WTC11 (cell line): ENCODE results near the gene NDUFV3. TPM values are rescaled to one million over a fixed set of nuclear protein-coding genes. Genes with fewer than 3 reads are reported as not detected.

Experiments
- ATAC-seq: fragments of 200-7000 bp; cut with Tn5 transposase; 2 replicates; pipeline ENCODE4 v1.10.0; 2021; ENCODE audit warnings: mild to moderate bottlenecking, moderate library complexity
- CTCF ChIA-PET: fragments of 300-600 bp; sonication (Branson Sonifier 250); formaldehyde crosslinking; loops from one replicate; lab custom pipeline; 2021; ENCODE audit warnings: antibody characterized with exemption; lab: Charles Lee
- POLR2A ChIA-PET: fragments of 350-600 bp; sonication (Branson Sonifier 250); formaldehyde crosslinking; loops from one replicate; lab custom pipeline; 2021; ENCODE audit warnings: antibody characterized with exemption; lab: Charles Lee
- DNase-seq: peaks from one replicate; pipeline ENCODE4 v3.0.0; 2021; ENCODE audit warnings: low spot score
- H3K27ac Mint-ChIP-seq: 2 replicates; pipeline ENCODE4 v1.8.0; 2021; ENCODE audit warnings: mixed read lengths
- H3K27me3 Mint-ChIP-seq: 2 replicates; pipeline ENCODE4 v1.8.0; 2021; ENCODE audit warnings: low read depth, mild to moderate bottlenecking, moderate library complexity, mixed read lengths
- H3K36me3 Mint-ChIP-seq: 2 replicates; pipeline ENCODE4 v1.8.0; 2021; ENCODE audit warnings: mixed read lengths
- H3K4me1 Mint-ChIP-seq: 2 replicates; pipeline ENCODE4 v1.8.0; 2022; ENCODE audit warnings: mixed read lengths
- H3K4me3 Mint-ChIP-seq: 2 replicates; pipeline ENCODE4 v1.8.0; 2021; ENCODE audit warnings: mild to moderate bottlenecking, moderate library complexity, mixed read lengths
- H3K9me3 Mint-ChIP-seq: 2 replicates; pipeline ENCODE4 v1.8.0; 2021; ENCODE audit warnings: mixed read lengths
- CBFB ChIP-seq: sonication (generic); formaldehyde crosslinking; IDR thresholded peaks from 2 replicates; pipeline ENCODE4 v1.8.1; 2022; ENCODE audit warnings: mild to moderate bottlenecking, low read depth, missing genetic modification reagents
- CREM ChIP-seq: sonication (generic); formaldehyde crosslinking; IDR thresholded peaks from 2 replicates; pipeline ENCODE4 v1.8.1; 2022; ENCODE audit warnings: mild to moderate bottlenecking, missing genetic modification reagents, moderate library complexity
- ELF4 ChIP-seq: sonication (generic); formaldehyde crosslinking; IDR thresholded peaks from 2 replicates; pipeline ENCODE4 v1.8.1; 2022; ENCODE audit warnings: low read depth, mild to moderate bottlenecking, moderate library complexity, missing genetic modification reagents
- EMX1 ChIP-seq: fragments of 250-450 bp; sonication (Bioruptor Pico); IDR thresholded peaks from 2 replicates; pipeline ENCODE4 v1.8.0; 2021; ENCODE audit warnings: mild to moderate bottlenecking
- ETV6 ChIP-seq: sonication (generic); formaldehyde crosslinking; IDR thresholded peaks from 2 replicates; pipeline ENCODE4 v1.8.1; 2022; ENCODE audit warnings: mild to moderate bottlenecking, missing genetic modification reagents
- FOXJ3 ChIP-seq: sonication (generic); formaldehyde crosslinking; IDR thresholded peaks from 2 replicates; pipeline ENCODE4 v1.9.0; 2021; ENCODE audit warnings: missing genetic modification reagents, mild to moderate bottlenecking, borderline replicate concordance
- GRHL2 ChIP-seq: fragments of 250-450 bp; sonication (Bioruptor Pico); IDR thresholded peaks from 2 replicates; pipeline ENCODE4 v1.8.0; 2022; ENCODE audit warnings: mild to moderate bottlenecking, moderate library complexity; ENCODE audit not compliant: insufficient replicate concordance, severe bottlenecking
- NFE2L1 ChIP-seq: sonication (generic); formaldehyde crosslinking; IDR thresholded peaks from 2 replicates; pipeline ENCODE4 v1.8.1; 2023; ENCODE audit warnings: missing genetic modification reagents
- NFYB ChIP-seq: sonication (generic); formaldehyde crosslinking; conservative IDR thresholded peaks from 2 replicates; pipeline ENCODE4 v1.8.0; 2022; ENCODE audit warnings: low read depth, missing genetic modification reagents
- NR2C2 ChIP-seq: sonication (generic); formaldehyde crosslinking; IDR thresholded peaks from 2 replicates; pipeline ENCODE4 v1.8.0; 2022; ENCODE audit warnings: mild to moderate bottlenecking, missing genetic modification reagents
- NR3C1 ChIP-seq: sonication (generic); formaldehyde crosslinking; conservative IDR thresholded peaks from 2 replicates; pipeline ENCODE4 v1.8.1; 2023; ENCODE audit warnings: low read depth, mild to moderate bottlenecking, missing genetic modification reagents
- SMAD3 ChIP-seq: sonication (generic); formaldehyde crosslinking; IDR thresholded peaks from 2 replicates; pipeline ENCODE4 v1.8.0; 2022; ENCODE audit warnings: missing genetic modification reagents, mild to moderate bottlenecking, borderline replicate concordance
- ZNF317 ChIP-seq: sonication (generic); formaldehyde crosslinking; IDR thresholded peaks from 2 replicates; pipeline ENCODE4 v1.8.1; 2023; ENCODE audit warnings: low read depth, mild to moderate bottlenecking, moderate library complexity, missing genetic modification reagents, borderline replicate concordance
- ZNF396 ChIP-seq: fragments of 250-450 bp; sonication (Bioruptor Pico); IDR thresholded peaks from 2 replicates; pipeline ENCODE4 v1.8.0; 2021; ENCODE audit warnings: mild to moderate bottlenecking, moderate library complexity, borderline replicate concordance
- ZNF416 ChIP-seq: fragments of 250-450 bp; sonication (Bioruptor Pico); IDR thresholded peaks from 2 replicates; pipeline ENCODE4 v1.9.0; 2021; ENCODE audit warnings: mild to moderate bottlenecking, inconsistent platforms
- total RNA-seq: library from RNA; stranded (reverse); gene quantifications from 3 replicates; pipeline ENCODE4 v1.2.3, GENCODE V29; 2021
- TF ChIP-seq, protein P1 (sequence below): sonication (generic); formaldehyde crosslinking; IDR thresholded peaks from 2 replicates; pipeline ENCODE4 v1.8.1; 2023; ENCODE audit warnings: mild to moderate bottlenecking, moderate library complexity, missing genetic modification reagents
- TF ChIP-seq, protein P2 (sequence below): fragments of 200-600 bp; IDR thresholded peaks from 2 replicates; pipeline ENCODE4 v1.8.0; 2022; ENCODE audit warnings: antibody characterized with exemption
- TF ChIP-seq, protein P3 (sequence below): fragments of 250-450 bp; sonication (Bioruptor Pico); conservative IDR thresholded peaks from 2 replicates; pipeline ENCODE4 v1.9.0; 2021; ENCODE audit warnings: mild to moderate bottlenecking
- TF ChIP-seq, protein P4 (sequence below): sonication (generic); formaldehyde crosslinking; IDR thresholded peaks from 2 replicates; pipeline ENCODE4 v1.8.1; 2023; ENCODE audit warnings: mild to moderate bottlenecking, missing genetic modification reagents
- TF ChIP-seq, protein P5 (sequence below): sonication (generic); formaldehyde crosslinking; IDR thresholded peaks from 2 replicates; pipeline ENCODE4 v1.8.0; 2023; ENCODE audit warnings: missing genetic modification reagents, mild to moderate bottlenecking, borderline replicate concordance
- TF ChIP-seq, protein P6 (sequence below): sonication (generic); formaldehyde crosslinking; IDR thresholded peaks from 2 replicates; pipeline ENCODE4 v1.8.1; 2022; ENCODE audit warnings: mild to moderate bottlenecking, missing genetic modification reagents, moderate library complexity, borderline replicate concordance

Gene NDUFV3
- total RNA-seq, 1 experiment from 2014 or later: 28.5 TPM

DNA sequence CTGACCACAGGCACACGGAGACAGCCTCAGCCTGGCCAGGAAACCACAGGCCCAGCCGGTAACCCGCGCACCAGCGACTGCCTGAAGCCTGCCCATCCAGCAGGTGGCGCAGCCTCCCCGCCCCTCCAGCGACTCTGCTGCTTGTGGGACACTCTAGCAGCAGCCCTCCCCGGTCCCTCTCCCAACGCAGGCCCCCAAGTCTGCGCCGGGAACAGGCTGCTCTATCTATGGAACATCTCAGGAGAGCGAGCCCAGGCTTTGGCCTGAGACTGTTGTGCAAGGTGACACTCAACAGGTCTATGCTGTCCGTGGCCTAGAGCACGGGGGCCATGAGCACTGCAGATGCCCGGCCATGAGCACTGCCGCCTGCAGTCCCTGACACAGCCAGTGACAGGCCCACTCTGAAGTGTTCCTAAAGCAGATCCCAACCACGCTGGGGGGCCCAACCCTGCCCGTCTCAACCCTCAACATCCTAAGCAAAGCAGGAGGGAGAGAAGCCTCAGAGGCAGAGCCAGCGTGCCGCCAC lies 42.2 kb upstream of the NDUFV3 start:
- DNase-seq: peak; percentile 89
- Mint-ChIP-seq H3K36me3 (peaks cover 83% of the 10 kb centered on the region), H3K27me3 (no peaks in the 10 kb centered on the region)
- POLR2A ChIA-PET: no interaction called here
- peak; percentile 90 for ATAC-seq
- TF ChIP-seq NR3C1 (no peak), EMX1 (CRISPR knock-in tag) (no peak), GRHL2 (CRISPR knock-in tag) (no peak), NFE2L1 (CRISPR knock-in tag) (no peak), ELF4 (CRISPR knock-in tag) (no peak), ETV6 (CRISPR knock-in tag) (no peak), SMAD3 (CRISPR knock-in tag) (no peak)
- TF ChIP-seq, protein P1, sequence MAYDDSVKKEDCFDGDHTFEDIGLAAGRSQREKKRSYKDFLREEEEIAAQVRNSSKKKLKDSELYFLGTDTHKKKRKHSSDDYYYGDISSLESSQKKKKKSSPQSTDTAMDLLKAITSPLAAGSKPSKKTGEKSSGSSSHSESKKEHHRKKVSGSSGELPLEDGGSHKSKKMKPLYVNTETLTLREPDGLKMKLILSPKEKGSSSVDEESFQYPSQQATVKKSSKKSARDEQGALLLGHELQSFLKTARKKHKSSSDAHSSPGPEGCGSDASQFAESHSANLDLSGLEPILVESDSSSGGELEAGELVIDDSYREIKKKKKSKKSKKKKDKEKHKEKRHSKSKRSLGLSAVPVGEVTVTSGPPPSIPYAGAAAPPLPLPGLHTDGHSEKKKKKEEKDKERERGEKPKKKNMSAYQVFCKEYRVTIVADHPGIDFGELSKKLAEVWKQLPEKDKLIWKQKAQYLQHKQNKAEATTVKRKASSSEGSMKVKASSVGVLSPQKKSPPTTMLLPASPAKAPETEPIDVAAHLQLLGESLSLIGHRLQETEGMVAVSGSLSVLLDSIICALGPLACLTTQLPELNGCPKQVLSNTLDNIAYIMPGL: 0 out of 2 replicates have a peak, but pooled peaks have one; percentile 59
- TF ChIP-seq, protein P2, sequence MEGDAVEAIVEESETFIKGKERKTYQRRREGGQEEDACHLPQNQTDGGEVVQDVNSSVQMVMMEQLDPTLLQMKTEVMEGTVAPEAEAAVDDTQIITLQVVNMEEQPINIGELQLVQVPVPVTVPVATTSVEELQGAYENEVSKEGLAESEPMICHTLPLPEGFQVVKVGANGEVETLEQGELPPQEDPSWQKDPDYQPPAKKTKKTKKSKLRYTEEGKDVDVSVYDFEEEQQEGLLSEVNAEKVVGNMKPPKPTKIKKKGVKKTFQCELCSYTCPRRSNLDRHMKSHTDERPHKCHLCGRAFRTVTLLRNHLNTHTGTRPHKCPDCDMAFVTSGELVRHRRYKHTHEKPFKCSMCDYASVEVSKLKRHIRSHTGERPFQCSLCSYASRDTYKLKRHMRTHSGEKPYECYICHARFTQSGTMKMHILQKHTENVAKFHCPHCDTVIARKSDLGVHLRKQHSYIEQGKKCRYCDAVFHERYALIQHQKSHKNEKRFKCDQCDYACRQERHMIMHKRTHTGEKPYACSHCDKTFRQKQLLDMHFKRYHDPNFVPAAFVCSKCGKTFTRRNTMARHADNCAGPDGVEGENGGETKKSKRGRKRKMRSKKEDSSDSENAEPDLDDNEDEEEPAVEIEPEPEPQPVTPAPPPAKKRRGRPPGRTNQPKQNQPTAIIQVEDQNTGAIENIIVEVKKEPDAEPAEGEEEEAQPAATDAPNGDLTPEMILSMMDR: peak; percentile 74
- TF ChIP-seq, all 79 proteins: peak for 2
- Mint-ChIP-seq H3K4me1 (no peaks in the 10 kb centered on the region), H3K4me3 (no peak overlapping the region), H3K27ac (peak overlapping the region; percentile 45; the same call in 1 of the 2 replicates), H3K9me3 (no peaks in the 10 kb centered on the region)
- CTCF ChIA-PET: interaction anchor here (1.0 kb wide), 1 partner anchor 11 kb away, joined by 3 read pairs; no protein-coding TSS in a partner anchor

DNA sequence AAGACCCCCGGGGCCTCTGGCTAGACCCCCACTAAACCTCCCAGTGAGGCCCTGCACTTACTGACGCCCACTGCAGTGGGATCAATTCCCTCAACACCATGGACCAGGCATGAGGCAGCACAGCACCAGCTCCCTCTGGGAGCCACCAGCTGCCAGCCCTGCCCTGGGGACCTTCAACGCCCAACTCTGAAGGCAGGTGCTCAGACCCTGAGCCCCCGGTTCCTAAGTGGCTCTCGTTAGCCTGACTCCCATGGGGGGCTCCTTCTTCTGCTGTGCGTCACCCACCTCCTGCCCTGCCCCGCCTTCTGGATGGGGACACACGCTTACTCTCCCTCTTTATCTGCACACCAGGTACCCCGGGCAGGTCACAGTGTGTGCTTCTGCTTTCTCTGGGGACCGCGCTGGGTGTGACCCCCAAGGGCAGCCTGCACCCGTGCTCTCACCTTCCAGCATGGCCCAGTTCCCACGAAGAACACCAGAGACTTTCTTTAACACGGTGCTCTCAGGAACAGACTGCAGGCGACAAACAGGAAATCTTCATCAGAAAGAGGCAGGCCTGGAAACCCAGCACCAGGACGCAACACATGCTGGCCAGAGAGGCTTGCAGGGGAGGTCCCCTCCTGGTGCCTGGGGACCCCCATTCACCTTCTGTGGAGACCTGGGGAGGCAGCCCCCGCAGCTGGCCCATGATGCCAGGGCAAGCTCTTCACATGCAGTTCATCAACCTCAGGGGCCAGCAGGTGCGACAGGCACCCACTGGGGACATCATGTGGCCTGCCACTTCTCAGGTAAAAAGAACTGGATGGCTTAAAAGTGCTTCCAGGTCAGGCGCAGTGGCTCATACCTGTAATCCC lies 41.1 kb upstream of the NDUFV3 start:
- Mint-ChIP-seq H3K4me1 (no peaks in the 10 kb centered on the region), H3K27me3 (no peaks in the 10 kb centered on the region), H3K9me3 (no peaks in the 10 kb centered on the region), H3K4me3 (no peak overlapping the region), H3K36me3 (peaks cover 82% of the 10 kb centered on the region), H3K27ac (peak overlapping the region; percentile 57; the same call in 1 of the 2 replicates)
- CTCF ChIA-PET: no interaction called here
- no peak for DNase-seq
- POLR2A ChIA-PET: interaction anchor here (0.7 kb wide), 1 partner anchor 100 kb away, joined by 3 read pairs; no protein-coding TSS in a partner anchor
- ATAC-seq: no peak
- TF ChIP-seq, protein P3, sequence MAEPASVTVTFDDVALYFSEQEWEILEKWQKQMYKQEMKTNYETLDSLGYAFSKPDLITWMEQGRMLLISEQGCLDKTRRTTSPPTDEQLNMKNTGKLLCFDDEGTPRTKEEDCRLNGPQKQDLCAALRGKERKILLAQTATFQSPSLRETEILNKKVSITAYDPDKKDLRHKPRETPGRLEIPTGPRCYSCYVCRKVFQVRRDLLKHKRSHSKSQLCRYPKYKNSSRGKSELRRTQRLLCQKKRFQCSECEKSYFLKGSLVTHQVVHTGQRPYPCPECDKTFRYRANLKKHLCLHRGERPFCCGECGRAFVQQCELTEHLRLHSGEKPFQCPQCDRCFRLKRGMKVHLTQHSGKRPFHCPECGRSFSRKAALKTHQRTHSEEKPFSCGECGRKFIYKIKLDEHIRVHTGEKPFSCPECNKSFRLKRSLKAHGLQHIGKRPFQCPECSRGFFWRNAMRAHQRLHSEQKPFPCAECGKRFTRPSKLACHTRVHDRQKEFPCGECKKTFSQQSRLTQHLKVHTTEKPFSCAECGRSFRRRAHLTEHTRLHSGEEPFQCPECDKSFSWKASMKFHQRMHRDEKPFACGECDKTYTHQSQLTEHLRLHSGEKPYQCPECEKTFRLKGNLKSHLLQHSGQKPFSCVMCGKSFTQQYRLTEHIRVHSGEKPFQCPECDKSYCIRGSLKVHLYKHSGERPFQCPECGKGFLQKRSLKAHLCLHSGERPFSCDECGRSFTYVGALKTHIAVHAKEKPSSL (CRISPR knock-in tag): no peak
- TF ChIP-seq FOXJ3 (CRISPR knock-in tag) (no peak), NR2C2 (CRISPR knock-in tag) (no peak), NFYB (CRISPR knock-in tag) (no peak), ZNF396 (CRISPR knock-in tag) (no peak), ZNF317 (CRISPR knock-in tag) (no peak), CBFB (CRISPR knock-in tag) (no peak), CREM (no peak), ZNF416 (CRISPR knock-in tag) (no peak)
- TF ChIP-seq, protein P4, sequence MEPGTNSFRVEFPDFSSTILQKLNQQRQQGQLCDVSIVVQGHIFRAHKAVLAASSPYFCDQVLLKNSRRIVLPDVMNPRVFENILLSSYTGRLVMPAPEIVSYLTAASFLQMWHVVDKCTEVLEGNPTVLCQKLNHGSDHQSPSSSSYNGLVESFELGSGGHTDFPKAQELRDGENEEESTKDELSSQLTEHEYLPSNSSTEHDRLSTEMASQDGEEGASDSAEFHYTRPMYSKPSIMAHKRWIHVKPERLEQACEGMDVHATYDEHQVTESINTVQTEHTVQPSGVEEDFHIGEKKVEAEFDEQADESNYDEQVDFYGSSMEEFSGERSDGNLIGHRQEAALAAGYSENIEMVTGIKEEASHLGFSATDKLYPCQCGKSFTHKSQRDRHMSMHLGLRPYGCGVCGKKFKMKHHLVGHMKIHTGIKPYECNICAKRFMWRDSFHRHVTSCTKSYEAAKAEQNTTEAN (CRISPR knock-in tag): no peak
- TF ChIP-seq, protein P5, sequence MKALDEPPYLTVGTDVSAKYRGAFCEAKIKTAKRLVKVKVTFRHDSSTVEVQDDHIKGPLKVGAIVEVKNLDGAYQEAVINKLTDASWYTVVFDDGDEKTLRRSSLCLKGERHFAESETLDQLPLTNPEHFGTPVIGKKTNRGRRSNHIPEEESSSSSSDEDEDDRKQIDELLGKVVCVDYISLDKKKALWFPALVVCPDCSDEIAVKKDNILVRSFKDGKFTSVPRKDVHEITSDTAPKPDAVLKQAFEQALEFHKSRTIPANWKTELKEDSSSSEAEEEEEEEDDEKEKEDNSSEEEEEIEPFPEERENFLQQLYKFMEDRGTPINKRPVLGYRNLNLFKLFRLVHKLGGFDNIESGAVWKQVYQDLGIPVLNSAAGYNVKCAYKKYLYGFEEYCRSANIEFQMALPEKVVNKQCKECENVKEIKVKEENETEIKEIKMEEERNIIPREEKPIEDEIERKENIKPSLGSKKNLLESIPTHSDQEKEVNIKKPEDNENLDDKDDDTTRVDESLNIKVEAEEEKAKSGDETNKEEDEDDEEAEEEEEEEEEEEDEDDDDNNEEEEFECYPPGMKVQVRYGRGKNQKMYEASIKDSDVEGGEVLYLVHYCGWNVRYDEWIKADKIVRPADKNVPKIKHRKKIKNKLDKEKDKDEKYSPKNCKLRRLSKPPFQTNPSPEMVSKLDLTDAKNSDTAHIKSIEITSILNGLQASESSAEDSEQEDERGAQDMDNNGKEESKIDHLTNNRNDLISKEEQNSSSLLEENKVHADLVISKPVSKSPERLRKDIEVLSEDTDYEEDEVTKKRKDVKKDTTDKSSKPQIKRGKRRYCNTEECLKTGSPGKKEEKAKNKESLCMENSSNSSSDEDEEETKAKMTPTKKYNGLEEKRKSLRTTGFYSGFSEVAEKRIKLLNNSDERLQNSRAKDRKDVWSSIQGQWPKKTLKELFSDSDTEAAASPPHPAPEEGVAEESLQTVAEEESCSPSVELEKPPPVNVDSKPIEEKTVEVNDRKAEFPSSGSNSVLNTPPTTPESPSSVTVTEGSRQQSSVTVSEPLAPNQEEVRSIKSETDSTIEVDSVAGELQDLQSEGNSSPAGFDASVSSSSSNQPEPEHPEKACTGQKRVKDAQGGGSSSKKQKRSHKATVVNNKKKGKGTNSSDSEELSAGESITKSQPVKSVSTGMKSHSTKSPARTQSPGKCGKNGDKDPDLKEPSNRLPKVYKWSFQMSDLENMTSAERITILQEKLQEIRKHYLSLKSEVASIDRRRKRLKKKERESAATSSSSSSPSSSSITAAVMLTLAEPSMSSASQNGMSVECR (CRISPR knock-in tag): no peak
- TF ChIP-seq, protein P6, sequence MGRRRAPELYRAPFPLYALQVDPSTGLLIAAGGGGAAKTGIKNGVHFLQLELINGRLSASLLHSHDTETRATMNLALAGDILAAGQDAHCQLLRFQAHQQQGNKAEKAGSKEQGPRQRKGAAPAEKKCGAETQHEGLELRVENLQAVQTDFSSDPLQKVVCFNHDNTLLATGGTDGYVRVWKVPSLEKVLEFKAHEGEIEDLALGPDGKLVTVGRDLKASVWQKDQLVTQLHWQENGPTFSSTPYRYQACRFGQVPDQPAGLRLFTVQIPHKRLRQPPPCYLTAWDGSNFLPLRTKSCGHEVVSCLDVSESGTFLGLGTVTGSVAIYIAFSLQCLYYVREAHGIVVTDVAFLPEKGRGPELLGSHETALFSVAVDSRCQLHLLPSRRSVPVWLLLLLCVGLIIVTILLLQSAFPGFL (CRISPR knock-in tag): no peak
